HG03060 (cell line): ENCODE results near the gene HOXA9.

ENCODE experiments used
- ATAC-seq: cut with Tn5 transposase; IDR thresholded peaks from one replicate; pipeline ENCODE4 v1.9.1; 2021; ENCODE audit warnings: low read depth, moderate number of reproducible peaks; ENCODE audit not compliant: unreplicated experiment

Gene HOXA9

GRCh38 chr7:27189295-27189996 lies 24.1 kb upstream of the HOXA9 start:
- no peak for ATAC-seq

- no peak for ATAC-seq
Measured at GRCh38 chr7:27188386-27189294, 23.3 kb upstream of the HOXA9 start.

GRCh38 chr7:27187475-27188385 lies 22.4 kb upstream of the HOXA9 start:
- ATAC-seq = no peak

- no peak for ATAC-seq
Measured at GRCh38 chr7:27186668-27187474, 21.5 kb upstream of the HOXA9 start.

GRCh38 chr7:27185854-27186667 lies 20.7 kb upstream of the HOXA9 start:
- no peak for ATAC-seq

- ATAC-seq = no peak
Measured at GRCh38 chr7:27185013-27185853, 19.9 kb upstream of the HOXA9 start, which contains the start of gene HOXA11. HOXA11 (minus strand) TSS chr7:27185232; CDS start chr7:27185144, 88 bp downstream.

GRCh38 chr7:27184337-27185012 lies 19.1 kb upstream of the HOXA9 start:
- ATAC-seq = no peak

- ATAC-seq = no peak
Measured at GRCh38 chr7:27183682-27184336, 18.5 kb upstream of the HOXA9 start.

GRCh38 chr7:27182861-27183681 lies 17.7 kb upstream of the HOXA9 start:
- no peak for ATAC-seq

GRCh38 chr7:27182285-27182841 lies 17.0 kb upstream of the HOXA9 start:
- ATAC-seq = no peak

- ATAC-seq = no peak
Measured at GRCh38 chr7:27181795-27182275, 16.5 kb upstream of the HOXA9 start.

- no peak for ATAC-seq
Measured at GRCh38 chr7:27180431-27181420, 15.4 kb upstream of the HOXA9 start.

- no peak for ATAC-seq
Measured at GRCh38 chr7:27179503-27180430, 14.4 kb upstream of the HOXA9 start.
